GM12864 (cell line): ENCODE data around the gene EPHA6.

ENCODE experiments used
- DNase-seq: peaks from one replicate; pipeline ENCODE4 v3.0.0-alpha.2; 2011; ENCODE audit warnings: low read depth
- H3K4me3 ChIP-seq: 2 replicates; pipeline ENCODE4 v1.5.1; 2011; ENCODE audit warnings: mild to moderate bottlenecking, low read depth, low read length, control low read depth
- CTCF ChIP-seq: IDR thresholded peaks from 2 replicates; pipeline ENCODE4 v1.5.1; 2011; ENCODE audit warnings: low read depth, mild to moderate bottlenecking, moderate library complexity, low read length, control low read depth, inconsistent platforms; ENCODE audit errors: missing control alignments

Gene EPHA6

DNA sequence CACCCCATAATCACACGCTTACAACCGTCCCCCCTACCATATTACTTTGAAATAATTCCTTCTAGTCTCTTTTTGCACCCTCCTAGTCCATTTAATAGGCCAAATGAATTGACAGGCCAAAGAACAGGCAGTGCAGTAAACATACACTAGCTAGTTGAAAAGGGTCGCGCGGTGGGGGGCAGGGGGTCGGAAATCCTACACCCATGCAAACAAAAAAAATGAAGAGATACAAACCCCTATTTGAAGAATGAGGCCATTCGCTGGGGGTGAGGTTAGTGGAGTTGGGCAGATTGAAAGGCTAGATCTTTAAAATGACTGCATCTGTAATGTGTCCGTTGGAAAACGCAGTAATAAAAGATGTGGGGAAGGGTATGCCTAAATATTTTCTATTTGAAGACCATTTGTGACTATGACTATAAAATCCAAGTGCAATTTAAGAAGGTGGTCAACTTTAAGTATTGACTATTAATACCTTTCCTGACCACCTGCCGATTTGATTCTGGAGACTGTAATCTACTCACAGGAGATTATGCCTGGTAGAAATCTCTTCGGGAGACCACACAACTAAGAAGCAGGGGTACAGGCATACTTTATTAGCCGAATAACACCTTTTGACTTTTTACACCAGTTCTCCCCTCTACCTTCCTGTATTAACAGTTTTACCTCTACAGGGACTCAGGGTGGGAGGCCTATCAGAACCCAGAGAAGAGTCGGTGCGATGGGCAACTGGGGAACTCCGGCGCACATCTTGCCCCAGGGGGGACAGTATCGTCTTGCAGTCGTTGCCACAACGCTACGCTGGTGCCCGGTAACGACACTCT is 949.4 kb downstream of the EPHA6 start:
- no peak for TF ChIP-seq CTCF
- no peak for DNase-seq
- peak overlapping the region; percentile 68 for H3K4me3 ChIP-seq

GRCh38 chr3:97764407-97765238 is 950.2 kb downstream of the EPHA6 start, which contains the start of gene ARL6:
Gene ARL6 (plus strand): TSS chr3:97764758. CDS start chr3:97768108, 3,350 bp downstream.
- DNase-seq, result peak; percentile 59
- H3K4me3 ChIP-seq, result peak within 1 kb of the TSS; percentile 68
- peak; percentile 6 for TF ChIP-seq CTCF

DNA sequence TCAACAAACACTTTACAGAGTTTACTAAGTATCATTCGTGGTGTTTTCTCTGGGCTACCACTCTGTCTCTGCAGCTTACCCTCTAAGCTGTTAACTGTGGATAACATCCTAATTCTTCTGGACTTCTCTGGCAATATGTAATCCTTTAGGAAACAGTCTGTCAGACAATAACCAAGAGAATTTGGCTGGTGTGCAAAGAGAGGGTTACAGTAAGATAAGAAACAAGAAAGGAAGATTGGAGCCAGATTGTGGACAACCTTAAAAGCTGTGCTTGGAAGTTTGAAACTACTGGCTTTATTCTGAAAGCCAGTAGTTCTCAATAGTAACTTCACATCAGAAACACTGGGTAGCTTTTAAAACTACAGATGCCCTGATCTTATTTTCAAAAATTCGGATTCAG is 950.9 kb downstream of the EPHA6 start:
- no peak for DNase-seq
- no peak for TF ChIP-seq CTCF
- peak overlapping the region; percentile 68; the same call in 1 of the 2 replicates for H3K4me3 ChIP-seq

- no peak for DNase-seq
- H3K4me3 ChIP-seq, result no peak overlapping the region
- TF ChIP-seq CTCF, result no peak
Observed at GRCh38 chr3:97772926-97773325, 958.5 kb downstream of the EPHA6 start.

GRCh38 chr3:97778152-97778551 is 963.8 kb downstream of the EPHA6 start:
- DNase-seq, result no peak
- TF ChIP-seq CTCF, result no peak
- H3K4me3 ChIP-seq, result no peak overlapping the region

DNA sequence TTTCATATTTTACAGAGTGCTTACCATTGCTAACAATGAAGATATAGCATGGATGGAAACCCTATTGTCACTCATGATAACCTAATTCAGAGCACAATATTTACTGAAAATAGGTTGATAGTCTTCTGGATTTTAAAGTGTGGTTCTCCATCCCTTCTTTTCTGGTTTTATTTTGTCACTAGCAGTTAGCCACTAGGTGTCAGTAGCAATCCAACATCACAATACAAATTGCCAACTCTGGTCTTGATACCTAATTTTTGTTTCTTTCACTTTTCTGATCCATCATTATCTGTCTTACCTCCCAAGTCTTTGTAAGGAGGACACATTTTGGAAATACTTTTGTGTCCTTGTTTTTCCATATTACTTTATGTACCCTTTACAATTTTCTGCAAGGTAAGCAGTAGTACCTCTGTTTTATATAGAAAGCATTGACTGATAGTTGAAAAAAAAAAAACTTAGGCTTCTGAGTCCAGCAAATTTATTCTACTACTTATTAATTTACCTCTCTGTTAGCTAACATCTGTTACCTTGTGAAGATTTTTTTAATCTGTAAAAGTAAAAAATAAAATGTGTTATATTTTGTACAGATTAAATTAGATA is 979.1 kb downstream of the EPHA6 start:
- no peak overlapping the region for H3K4me3 ChIP-seq
- peak; percentile 64 for TF ChIP-seq CTCF
- peak; percentile 25 for DNase-seq
